OCI-LY7 (cell line): Measurements from ENCODE around the gene ARFGAP1.

Experiments
- CTCF ChIP-seq: fragments of 200-600 bp; sonication (generic); conservative IDR thresholded peaks from 2 replicates; pipeline ENCODE4 v1.5.1; 2014; ENCODE audit warnings: mild to moderate bottlenecking, antibody characterized with exemption, low read length, moderate library complexity, mixed read lengths
- EZH2phosphoT487 ChIP-seq: fragments of 200-600 bp; sonication (generic); IDR thresholded peaks from 2 replicates; pipeline ENCODE4 v1.6.1; 2018; ENCODE audit warnings: low read depth, borderline replicate concordance, mild to moderate bottlenecking, mixed run types, antibody characterized with exemption, low read length, moderate library complexity, mixed read lengths

- TF ChIP-seq CTCF, result no peak
- no peak for TF ChIP-seq EZH2phosphoT487
Observed at GRCh38 chr20:63268256-63268655, 4.4 kb upstream of the ARFGAP1 start.
